Tibial nerve (tissue), 3 donors: ENCODE data around the gene KIF2C.
"Not testable (repeated sequence)": the region's sequence is repeated elsewhere in the genome, so short reads cannot be mapped to it uniquely, and the experiment has no call there.

ENCODE experiments used
- CTCF ChIP-seq, 5 experiments: fragments of 200-600 bp in 3 of 5; fragments of 450-650 bp in 2 of 5; sonication (generic) in 3 of 5; IDR thresholded peaks; one replicate each; pipeline ENCODE4 v1.5.1; 2016 to 2019; ENCODE audit warnings: antibody characterized with exemption in 5 of 5, mild to moderate bottlenecking in 3 of 5, moderate library complexity in 2 of 5
- POLR2A ChIP-seq, 2 donors: fragments of 450-650 bp; IDR thresholded peaks; one replicate each; pipeline ENCODE4 v1.6.1; 2017; ENCODE audit warnings: antibody characterized with exemption in 2 of 2, mild to moderate bottlenecking in 2 of 2, moderate library complexity in 2 of 2

- not testable (repeated sequence) for TF ChIP-seq POLR2A, CTCF (IDR thresholded peaks at IDR 0.05)
Measured at GRCh38 chr1:44797886-44798285, 58.2 kb downstream of the KIF2C start.
